Esophagus muscularis mucosa (tissue), 4 donors: ENCODE measurements around the gene FHL2. TPM values are rescaled to one million over a fixed set of nuclear protein-coding genes. Genes with fewer than 3 reads are reported as not detected.
A peak's percentile ranks its signal among the peaks of the same experiment; 100 is the strongest.

Source experiments
- DNase-seq: peaks from one replicate; pipeline ENCODE4 v3.0.0-alpha.2; 2017; ENCODE audit errors: extremely low spot score
- H3K27ac ChIP-seq, 4 donors: fragments of 200-600 bp; sonication (generic); replicated peaks in 1 of 4; 1 replicate in 3 of 4; 2 replicates in 1 of 4; pipeline ENCODE4 v1.5.1; 2016 to 2019; ENCODE audit warnings: mild to moderate bottlenecking in 1 of 4
- H3K27me3 ChIP-seq, 4 donors: fragments of 200-600 bp; sonication (generic); one replicate each; pipeline versions ENCODE4 v1.5.1 to v1.6.0; 2016 to 2019
- H3K36me3 ChIP-seq, 4 donors: fragments of 200-600 bp; sonication (generic); one replicate each; pipeline ENCODE4 v1.5.1; 2016 to 2019
- H3K4me1 ChIP-seq, 4 donors: fragments of 200-600 bp; sonication (generic); one replicate each; pipeline ENCODE4 v1.5.1; 2016 to 2019
- H3K4me3 ChIP-seq, 4 donors: fragments of 200-600 bp; sonication (generic); 1 replicate in 2 of 4; 2 replicates in 2 of 4; pipeline ENCODE4 v1.5.1; 2016 to 2019; ENCODE audit warnings: mild to moderate bottlenecking in 4 of 4, moderate library complexity in 1 of 4
- H3K9me3 ChIP-seq, 4 donors: fragments of 200-600 bp; sonication (generic); 1 replicate in 3 of 4; 2 replicates in 1 of 4; pipeline ENCODE4 v1.5.1; 2016 to 2019
- CTCF ChIP-seq, 3 experiments: fragments of 200-600 bp in 2 of 3; fragments of 450-650 bp in 1 of 3; sonication (generic) in 2 of 3; IDR thresholded peaks; one replicate each; pipeline ENCODE4 v1.5.1; 2017 to 2019; ENCODE audit warnings: antibody characterized with exemption in 3 of 3, mild to moderate bottlenecking in 2 of 3, moderate library complexity in 1 of 3
- EP300 ChIP-seq: sonication (generic); formaldehyde crosslinking; IDR thresholded peaks from one replicate; pipeline ENCODE4 v1.6.1; 2017; ENCODE audit warnings: antibody characterized with exemption
- POLR2A ChIP-seq: fragments of 450-650 bp; IDR thresholded peaks from one replicate; pipeline ENCODE4 v1.6.1; 2017; ENCODE audit warnings: antibody characterized with exemption, moderate library complexity, mild to moderate bottlenecking, low read depth
- POLR2AphosphoS5 ChIP-seq, 2 donors: sonication (generic); formaldehyde crosslinking; IDR thresholded peaks; one replicate each; pipeline ENCODE4 v1.6.1; 2017; ENCODE audit warnings: antibody characterized with exemption in 2 of 2
- WGBS: methylation state at CpG from one replicate; pipeline ENCODE4 v1.1.5; 2018; 5-methylcytosine and 5-hydroxymethylcytosine counted together
- intact Hi-C: fragments of 100-400 bp; cut with DNase I; formaldehyde crosslinking; loops from one replicate; pipeline ENCODE4 v1.15.1; 2023
- total RNA-seq, 4 donors: library from RNA; depleted of rRNA; stranded (reverse); fragments of >200 nt; gene quantifications; one replicate each; pipeline versions ENCODE4 v1.1.0 to v1.2.1, GENCODE V29; 2016

Gene FHL2
- total RNA-seq, 4 donors from 2014 or later: 81.8 to 114 (median 87.9) TPM

DNA sequence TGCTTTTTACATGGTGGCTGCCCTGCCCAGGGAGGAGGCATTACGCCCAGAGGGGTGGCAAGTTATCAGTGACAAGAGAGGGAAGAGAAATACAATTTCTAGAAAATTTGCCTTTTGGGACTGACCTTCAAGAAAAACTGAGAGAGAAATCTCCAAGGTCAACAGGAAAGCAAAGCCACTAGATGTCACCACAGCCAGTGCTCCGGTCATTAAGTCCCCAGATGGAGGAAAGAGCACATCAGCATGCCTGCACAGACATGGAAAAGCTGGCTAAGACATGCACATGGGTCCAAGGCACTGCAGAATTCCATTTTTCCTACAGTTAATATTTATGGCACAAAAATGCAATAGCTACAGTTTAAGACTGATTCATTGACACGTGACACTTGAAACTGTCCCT, 21.0 kb downstream of the FHL2 start:
- intact Hi-C loops: no loop called here
- Histone ChIP-seq H3K27ac (no peak overlapping the region), H3K4me1 (peaks cover 74 to 85% (median 78%) of the 10 kb centered on the region in 4 donors), H3K4me3 (no peak overlapping the region), H3K9me3 (no peaks in the 10 kb centered on the region), H3K36me3 (peaks cover 0 to 43% (median 13%) of the 10 kb centered on the region in 4 donors), H3K27me3 (no peaks in the 10 kb centered on the region)
- 97% methylated on average over 3 of the region's 3 CpGs for WGBS
- DNase-seq: no peak
- TF ChIP-seq POLR2A (no peak), EP300 (no peak), CTCF (IDR thresholded peaks at IDR 0.05) (no peak), POLR2AphosphoS5 (IDR thresholded peaks at IDR 0.05) (no peak)

DNA sequence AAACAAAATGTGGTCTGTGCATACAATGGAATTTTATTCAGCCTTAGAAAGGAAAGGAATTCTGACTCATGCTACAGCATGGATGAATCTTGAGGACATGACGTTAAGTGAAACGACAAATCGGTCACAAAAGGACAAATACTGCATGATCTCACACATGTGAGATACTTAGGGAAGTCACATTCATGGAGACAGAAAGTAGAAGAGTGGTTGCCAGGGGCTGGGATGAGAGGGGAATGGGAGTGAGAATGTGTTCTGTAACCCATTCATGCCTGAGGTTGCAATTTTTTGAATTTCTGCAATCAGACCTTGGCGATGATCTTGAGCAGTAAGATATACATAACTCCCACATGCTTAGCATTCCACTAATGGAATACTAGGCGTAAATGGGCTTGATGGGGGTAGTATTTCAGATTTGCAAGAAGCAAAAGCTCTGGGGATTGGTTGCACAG, 22.0 kb downstream of the FHL2 start:
- TF ChIP-seq EP300: no peak
- no peak for TF ChIP-seq POLR2A
- no peak for TF ChIP-seq CTCF (IDR thresholded peaks at IDR 0.05)
- no peak for TF ChIP-seq POLR2AphosphoS5 (IDR thresholded peaks at IDR 0.05)
- H3K36me3 ChIP-seq: peaks cover 0 to 45% (median 8%) of the 10 kb centered on the region in 4 donors
- intact Hi-C loops: no loop called here
- no peaks in the 10 kb centered on the region for H3K27me3 ChIP-seq
- H3K4me1 ChIP-seq: peaks cover 85 to 87% (median 86%) of the 10 kb centered on the region in 4 donors
- H3K4me3 ChIP-seq: no peak overlapping the region
- H3K27ac ChIP-seq: peak overlapping the region in 1 of 4 donors; percentile 10
- no peak for DNase-seq
- no peaks in the 10 kb centered on the region for H3K9me3 ChIP-seq
- 68% methylated on average over 5 of the region's 5 CpGs for WGBS

DNA sequence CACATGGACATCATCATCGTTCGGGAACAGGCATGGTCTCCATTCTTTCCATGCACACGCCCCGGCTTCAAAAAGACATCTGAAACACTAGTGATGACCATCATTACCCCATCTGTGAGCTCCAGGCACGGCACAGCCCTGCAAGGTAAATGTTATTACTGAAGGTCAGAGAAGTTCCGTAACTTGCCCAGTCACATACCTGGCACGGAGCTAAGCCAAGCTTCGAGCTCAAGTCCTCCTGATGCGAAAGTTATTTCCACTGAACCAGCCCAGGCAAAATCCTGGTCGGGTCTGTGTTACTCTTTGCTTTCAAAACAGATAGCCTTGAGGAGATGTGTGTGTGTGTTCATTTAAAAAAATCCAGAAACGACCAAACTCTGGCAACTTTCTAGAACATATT, 22.8 kb downstream of the FHL2 start:
- no peaks in the 10 kb centered on the region for H3K9me3 ChIP-seq
- no peaks in the 10 kb centered on the region for H3K27me3 ChIP-seq
- H3K36me3 ChIP-seq: peaks cover 0 to 45% (median 12%) of the 10 kb centered on the region in 4 donors
- no peak for DNase-seq
- no peak overlapping the region for H3K4me3 ChIP-seq
- 66% methylated on average over 8 of the region's 11 CpGs for WGBS
- peak overlapping the region; percentile 20 to 62 (median 58) for H3K27ac ChIP-seq
- no peak for TF ChIP-seq EP300
- no peak for TF ChIP-seq POLR2AphosphoS5 (IDR thresholded peaks at IDR 0.05)
- TF ChIP-seq CTCF (IDR thresholded peaks at IDR 0.05): no peak
- TF ChIP-seq POLR2A: no peak
- H3K4me1 ChIP-seq: peaks cover 79 to 81% (median 81%) of the 10 kb centered on the region in 4 donors
- intact Hi-C loops: no loop called here

DNA sequence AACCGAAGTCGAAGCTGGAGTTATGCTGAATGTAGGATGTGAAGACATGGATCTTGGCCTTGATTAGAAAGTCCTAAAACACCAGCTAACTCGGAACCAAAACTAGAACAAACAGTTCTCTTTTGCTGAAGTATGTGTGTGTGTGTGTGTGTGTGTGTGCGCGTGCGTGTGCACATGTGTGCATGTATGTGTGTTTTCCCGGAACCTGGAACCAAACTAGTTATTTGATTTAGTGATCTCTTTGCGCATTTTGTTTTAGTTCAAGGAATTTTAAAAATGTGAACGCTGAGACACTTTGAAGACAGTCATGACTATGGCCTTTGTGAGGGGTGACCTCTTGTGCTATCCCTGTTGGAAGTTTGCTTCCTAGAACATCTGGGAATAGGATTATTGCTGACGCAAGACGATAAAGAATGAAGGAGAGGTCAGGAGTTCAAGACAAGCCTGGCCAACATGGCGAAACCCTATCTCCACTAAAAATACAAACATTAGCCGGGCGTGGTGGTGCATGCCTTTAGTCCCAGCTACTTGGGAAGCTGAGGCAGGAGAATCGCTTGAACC, 23.8 kb downstream of the FHL2 start:
- 78% methylated on average over 15 of the region's 15 CpGs for WGBS
- H3K9me3 ChIP-seq: no peaks in the 10 kb centered on the region
- peak; percentile 4 to 46 for TF ChIP-seq POLR2AphosphoS5 (IDR thresholded peaks at IDR 0.05)
- TF ChIP-seq POLR2A: no peak
- TF ChIP-seq CTCF (IDR thresholded peaks at IDR 0.05): no peak
- H3K4me3 ChIP-seq: no peak overlapping the region
- peaks cover 72 to 80% (median 76%) of the 10 kb centered on the region in 4 donors for H3K4me1 ChIP-seq
- no peak for DNase-seq
- peaks cover 0 to 51% (median 21%) of the 10 kb centered on the region in 4 donors for H3K36me3 ChIP-seq
- intact Hi-C loops: no loop called here
- peak overlapping the region; percentile 57 to 74 (median 60) for H3K27ac ChIP-seq
- no peaks in the 10 kb centered on the region for H3K27me3 ChIP-seq
